Raji (cell line): ENCODE measurements around the gene GCSAML.

Experiments used
- POLR2A ChIP-seq: IDR thresholded peaks from 2 replicates; pipeline ENCODE4 v1.6.1; 2011; ENCODE audit warnings: low read depth, low read length, control low read depth; ENCODE audit not compliant: insufficient read depth

GCSAML gene

DNA sequence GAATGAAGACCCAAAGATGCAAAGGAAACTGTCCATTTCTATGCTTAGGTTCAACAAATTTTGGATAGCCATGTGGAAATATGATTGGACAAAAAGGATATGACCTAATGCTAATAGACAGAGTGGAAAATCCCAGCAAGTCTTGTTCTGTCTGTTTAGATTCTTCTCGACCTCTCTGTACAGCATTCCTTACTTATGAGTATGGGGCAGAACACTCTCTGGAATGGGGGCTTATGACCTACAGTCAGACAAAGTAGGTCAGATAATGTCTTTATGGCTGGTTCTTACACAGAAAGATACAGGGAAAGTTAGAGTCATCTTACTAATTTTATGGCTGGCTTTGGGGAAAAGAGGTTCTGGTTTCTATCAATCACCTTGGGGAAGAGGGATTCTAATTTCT, 2.8 kb downstream of the GCSAML start:
- TF ChIP-seq POLR2A: no peak

DNA sequence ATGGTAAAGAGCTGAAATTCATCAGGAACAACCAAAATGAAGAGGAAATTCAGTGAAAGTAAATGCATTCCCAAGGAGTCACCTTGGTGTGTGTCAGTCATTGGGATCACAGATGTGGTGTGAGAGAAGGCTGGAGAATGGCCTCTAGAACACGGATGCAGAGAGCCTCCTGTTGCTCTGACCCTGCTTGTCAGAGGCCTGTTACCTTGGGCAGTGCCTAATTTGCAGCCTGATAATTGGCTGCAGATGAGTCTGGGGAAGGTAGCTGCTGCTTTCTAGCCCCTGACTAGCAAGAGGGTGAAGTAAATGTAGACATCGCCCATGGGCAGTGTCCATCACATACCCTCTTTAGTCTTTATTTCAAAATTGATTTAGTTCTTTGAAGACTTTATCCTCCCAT, 3.3 kb downstream of the GCSAML start:
- TF ChIP-seq POLR2A: no peak

DNA sequence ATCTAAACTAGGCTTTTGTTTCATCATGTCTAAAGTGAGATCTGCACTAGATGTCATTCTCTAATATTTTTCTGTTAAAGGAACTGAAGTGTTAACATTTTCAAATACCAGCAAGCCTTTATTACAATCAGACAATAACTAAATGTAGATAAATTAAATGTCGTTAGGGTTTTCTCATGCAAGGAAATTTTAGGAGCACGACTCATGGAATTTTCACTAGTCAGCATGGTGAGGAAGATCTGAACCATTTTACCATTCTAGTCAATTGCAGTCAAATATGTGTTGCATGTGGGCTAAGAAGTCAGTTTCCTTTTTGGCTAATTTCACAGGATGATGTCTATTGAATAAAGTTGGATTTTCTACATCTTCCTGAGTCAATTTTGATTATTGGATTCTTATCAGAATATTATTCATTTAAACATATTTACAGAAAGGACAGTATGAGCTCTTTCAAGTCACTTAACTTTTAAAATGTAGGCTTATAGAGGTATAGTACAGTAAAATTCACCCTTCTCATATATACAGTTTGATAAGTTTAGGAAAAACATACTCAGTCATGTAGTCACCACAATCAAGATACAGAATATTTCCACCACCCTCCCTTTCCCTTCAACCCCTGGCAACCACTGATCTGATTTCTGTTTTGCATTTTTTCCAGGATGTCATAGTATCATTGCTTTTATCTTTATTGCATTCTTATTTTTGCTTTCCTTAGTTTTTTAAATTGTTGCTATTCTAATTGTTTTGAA, 9.2 kb downstream of the GCSAML start:
- no peak for TF ChIP-seq POLR2A

DNA sequence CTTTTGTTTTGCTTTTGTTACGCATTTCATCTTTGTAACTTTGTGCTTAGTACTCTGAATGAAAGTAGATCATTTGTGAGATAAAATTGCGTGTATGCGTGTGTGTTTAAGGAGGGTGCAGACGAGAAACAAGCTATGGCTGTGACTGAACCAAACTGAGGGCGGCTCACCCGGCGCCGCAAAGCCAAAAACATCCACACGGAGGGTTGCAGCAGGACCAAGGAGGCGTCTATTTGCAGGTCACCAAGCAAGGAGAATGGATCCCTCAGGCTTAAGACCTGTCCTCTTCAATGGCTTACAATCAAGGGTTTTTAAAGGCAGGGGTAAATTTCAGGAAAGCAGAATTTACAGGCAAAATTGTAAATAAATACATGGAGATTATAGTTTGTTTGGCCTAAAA, 12.8 kb downstream of the GCSAML start:
- no peak for TF ChIP-seq POLR2A

DNA sequence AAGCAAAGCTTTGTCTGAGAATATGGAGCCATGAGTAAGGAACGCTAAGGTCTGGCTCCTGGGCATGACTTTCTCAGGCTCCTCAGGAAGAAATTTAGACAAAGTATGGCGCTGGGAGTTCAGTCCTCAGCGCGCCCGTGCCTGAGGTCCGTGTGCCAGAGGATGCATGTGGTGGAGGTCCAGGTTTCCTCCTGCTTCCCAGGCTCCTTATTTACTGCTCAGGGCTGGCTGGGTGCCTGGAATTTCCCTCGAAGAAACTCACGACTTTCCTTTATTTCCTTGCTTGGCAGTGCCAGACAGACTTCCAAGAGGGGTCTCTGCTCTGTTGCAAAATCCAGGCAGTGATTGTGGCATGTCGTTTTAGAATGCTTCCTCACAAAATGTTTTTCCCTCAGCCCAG, 13.3 kb downstream of the GCSAML start:
- TF ChIP-seq POLR2A: no peak

DNA sequence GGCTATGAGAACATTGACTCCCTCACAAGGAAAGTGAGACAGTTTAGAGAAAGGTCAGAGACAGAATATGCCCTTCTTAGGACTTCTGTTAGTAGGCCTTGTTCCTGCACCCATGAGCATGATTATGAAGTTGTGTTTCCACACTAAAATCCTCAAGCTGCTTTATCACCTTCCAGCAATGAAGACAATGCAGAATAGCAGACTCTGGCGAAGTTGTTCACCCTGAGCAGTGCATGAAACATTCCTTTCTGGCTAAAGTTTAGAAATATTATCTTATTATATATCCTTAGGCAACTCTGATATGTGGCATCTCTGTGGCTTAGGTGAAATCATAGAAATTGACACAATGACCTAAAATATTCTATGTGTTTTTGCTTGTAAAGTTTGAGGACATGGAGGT, 25.3 kb downstream of the GCSAML start:
- TF ChIP-seq POLR2A: no peak

DNA sequence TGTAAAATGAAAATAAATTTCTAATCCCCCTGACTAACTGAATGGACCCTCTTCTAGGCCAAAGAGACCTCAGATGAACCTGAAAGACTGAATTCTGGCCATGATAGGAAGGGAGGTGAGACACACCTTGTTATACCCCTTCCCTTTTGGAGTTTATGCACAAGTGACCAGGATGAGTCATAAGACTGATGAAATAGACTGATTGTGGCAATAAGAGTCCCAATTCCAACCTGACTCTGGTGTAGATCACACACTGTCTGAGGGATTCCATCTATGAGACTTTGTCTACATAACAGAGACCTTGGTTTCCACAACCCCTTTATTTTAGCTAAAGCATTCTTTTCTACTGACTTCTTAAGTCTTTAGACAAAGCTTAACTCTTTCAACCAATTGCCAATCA, 25.7 kb downstream of the GCSAML start:
- no peak for TF ChIP-seq POLR2A

DNA sequence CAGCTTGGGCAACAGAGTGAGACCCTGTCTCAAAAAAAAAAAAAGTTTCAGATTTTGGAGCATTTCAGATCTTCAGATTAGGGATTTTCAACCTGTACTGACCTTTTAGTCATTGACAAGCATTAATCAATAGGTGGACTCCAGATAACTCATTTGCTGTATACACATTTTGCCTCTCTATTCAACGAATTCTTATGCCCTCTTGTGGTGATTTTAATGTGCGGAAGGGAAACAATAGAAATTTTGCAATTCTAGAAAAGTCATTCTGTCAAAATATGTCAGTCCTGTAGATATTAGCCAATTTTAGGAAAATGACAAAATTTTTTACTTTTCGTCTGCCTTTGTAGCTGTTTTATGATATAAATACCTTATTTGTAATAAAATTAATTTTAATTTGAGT, 27.6 kb downstream of the GCSAML start:
- TF ChIP-seq POLR2A: no peak

DNA sequence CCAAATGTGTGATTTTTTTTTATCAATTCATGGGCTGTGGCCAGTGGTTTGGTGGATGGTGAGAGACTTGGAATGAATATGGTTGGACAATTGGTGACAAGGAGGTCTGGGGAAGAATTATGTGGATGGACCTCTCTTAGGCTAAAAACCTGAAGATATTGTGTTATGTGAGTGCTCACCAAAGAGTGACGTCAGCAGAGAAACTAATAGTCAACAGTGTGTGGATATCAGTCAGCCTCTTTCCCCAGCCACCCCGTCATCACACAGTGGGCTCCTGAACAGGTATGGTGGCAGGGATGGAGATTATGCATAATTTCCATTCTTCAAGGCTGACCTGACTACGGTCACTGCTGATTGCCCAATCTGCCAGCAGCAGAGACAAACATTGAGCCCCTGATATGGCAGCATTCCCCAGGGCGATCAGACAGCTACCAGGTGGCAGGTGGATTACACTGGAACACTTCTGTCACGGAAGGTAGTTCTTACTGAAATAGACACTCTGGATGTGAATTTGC, 30.1 kb downstream of the GCSAML start:
- no peak for TF ChIP-seq POLR2A

DNA sequence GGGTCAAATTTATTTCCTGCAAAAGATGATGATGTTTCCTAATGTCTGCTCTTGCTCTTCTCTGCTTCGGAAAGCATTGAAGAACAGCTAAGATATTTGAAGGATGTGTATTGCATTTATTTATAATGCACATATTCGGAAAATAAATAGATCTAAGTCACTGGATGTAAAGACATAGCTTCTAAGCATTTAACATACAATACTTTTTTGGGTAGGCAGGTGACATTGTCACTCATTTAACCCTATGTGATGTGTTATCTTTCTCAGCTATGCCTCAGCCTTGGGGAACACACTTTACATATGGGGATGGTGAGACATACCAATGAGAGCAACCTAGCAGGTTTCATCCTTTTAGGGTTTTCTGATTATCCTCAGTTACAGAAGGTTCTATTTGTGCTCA, 39.1 kb downstream of the GCSAML start, which contains the start of gene OR2G2:
Gene OR2G2, plus strand, starts transcription at position 301 of the 400 bp plus-strand sequence. Its CDS starts 0 bp downstream, at position 301.
- TF ChIP-seq POLR2A: no peak

DNA sequence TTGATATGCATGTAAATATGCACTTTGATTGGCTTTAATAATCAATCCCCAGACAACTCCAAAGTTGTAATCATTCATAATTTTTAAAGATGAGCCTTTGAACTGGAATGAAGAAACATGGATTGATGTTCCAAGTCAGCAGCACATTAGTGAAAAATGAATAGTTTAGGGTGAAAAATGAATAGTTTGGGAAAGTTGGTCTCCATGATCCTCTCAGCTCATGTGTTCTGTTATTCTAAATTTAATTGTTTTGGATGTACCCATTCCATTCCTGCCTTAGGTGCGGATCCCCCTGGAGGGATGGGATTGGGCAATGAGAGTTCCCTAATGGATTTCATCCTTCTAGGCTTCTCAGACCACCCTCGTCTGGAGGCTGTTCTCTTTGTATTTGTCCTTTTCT, 56.4 kb downstream of the GCSAML start, which contains the start of gene OR2G3:
Gene OR2G3, plus strand, starts transcription at position 301 of the 400 bp plus-strand sequence. Its CDS starts 0 bp downstream, at position 301.
- no peak for TF ChIP-seq POLR2A

DNA sequence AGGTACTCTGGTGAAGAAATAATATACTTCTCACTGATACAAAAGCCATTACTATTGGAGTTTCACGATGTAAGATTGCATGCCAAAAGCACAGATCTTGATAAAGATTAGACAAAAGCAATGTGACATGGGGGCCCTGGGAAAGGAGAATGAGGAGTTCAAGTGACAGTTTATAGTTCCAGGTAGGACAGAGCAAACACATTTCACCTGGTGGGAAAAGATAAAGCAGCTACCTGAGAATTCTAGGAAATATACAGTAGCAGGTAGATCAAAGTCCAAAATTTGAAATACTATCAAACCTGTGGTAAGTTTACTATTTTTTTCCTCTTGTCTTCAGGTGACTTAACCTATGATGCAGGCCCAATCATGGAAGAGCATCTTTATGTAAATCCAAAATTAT, 64.5 kb downstream of the GCSAML start:
- no peak for TF ChIP-seq POLR2A

DNA sequence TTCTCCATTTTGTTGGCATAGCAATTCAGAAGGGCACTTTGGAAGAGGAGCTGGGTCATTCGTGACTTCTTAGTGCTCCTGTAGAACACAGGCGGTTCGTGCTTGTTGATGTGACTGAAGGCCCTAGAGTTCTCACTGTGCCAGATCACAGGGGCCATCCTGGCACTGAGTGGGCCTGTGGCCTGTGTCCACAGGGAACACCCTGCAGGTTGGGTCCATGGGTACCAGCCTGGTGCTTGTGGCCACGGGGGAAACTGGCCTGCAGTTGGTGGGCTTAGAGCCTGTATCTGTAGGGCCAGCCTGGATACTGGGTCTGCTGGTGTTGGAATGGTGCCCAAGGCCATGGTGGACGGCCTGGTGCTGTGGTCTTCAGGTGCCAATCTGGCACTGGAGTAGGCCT, 65.7 kb downstream of the GCSAML start:
- TF ChIP-seq POLR2A: no peak
